A549 treated with Mapracorat at 1 μM for 4 hours (cell line): ENCODE measurements around the gene CDK7. TPM values are rescaled to one million over a fixed set of nuclear protein-coding genes. Genes with fewer than 3 reads are reported as not detected.

Experiments
- total RNA-seq: library from RNA; stranded (reverse); fragments of 200-300 nt; extraction: Qiagen RNA extraction; gene quantifications from 5 replicates; pipeline ENCODE4 v1.2.3, GENCODE V29; 2022

CDK7 gene
- 50.2 to 60.9 TPM (median 54.2 TPM) in 5 replicates for total RNA-seq

DNA sequence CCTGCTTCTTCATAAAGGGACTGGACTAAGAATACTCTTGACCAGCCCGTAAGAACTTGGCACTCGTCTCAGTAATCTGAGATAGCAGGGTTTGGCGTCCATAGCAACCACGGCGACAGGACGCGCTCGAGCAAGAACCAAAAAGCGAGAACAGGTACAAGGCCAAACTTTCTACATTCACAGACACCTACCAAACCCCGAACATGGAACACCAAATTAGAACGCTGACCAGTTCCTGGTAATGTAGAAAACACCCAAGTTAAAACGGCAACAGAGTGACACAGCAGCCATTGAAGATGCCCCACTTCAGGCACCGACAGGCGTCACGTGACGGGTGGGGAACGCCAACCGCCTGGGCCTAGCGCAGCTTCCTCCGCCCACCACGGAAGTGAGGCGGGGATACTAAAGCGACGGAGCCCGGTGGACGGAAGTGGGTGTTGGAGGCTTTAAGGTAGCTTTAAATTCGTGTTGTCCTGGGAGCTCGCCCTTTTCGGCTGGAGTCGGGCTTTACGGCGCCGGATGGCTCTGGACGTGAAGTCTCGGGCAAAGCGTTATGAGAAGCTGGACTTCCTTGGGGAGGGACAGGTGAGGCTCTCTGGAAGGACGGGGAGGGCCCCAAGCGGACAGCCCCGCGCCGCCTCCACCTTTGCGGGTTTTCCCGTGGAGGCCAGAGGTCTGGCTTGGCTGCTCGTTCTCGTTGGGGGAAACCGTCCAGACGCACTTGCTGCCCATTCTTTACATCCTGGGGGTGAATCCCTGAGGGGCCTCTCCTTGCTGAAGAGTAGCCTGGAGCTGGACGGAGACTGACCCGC lies at the start of gene CDK7:
CDK7 (plus strand) TSS at position 430 of the 812 bp plus-strand sequence; CDS start at position 520, 90 bp downstream.

DNA sequence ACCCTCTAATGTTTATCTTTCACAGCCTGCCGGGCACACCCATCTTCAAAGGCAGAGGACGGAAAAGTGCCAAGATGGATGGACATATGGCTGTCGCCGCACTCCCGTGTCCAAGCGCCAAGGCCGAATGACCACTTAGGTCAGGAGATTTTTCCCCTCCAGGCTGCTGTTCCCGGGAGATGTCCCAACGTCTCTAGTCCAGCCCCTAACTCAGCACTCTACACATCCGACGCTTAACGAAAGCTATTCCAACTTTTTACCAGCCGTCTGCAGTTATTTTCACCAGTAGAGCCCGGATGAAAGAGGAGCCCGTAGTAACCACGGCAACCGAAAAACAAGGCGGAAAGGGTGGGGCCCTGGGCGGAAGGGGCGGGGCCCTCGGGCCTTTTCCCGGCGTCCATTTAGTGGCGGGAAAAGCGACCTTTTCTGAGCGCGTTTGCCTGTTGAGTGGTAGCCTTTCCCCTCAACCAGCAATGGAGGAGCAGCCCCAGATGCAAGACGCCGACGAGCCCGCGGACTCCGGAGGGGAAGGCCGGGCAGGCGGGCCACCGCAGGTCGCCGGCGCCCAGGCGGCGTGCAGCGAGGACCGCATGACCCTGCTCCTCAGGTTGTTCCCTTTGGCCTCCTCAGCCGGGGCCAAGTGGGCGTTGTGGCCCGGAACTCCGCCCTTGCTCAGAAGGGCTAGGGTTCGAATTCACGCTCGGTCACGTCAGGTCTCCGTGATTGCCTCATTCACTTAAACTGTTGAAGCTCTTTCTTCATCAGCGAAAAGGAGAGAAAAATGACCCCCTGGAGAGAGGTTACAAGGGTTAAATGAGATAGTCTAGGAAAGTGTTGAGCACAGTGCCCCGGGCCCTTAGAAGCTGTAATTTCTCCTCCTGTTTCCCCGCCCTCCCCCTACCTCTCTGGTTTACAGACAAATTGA lies 45.3 kb upstream of the CDK7 start, which contains the start of gene CENPH:
CENPH (plus strand) TSS at position 422 of the 925 bp plus-strand sequence; CDS start at position 474, 52 bp downstream.

Other genes starting within 250 kb of the CDK7 start
- 30.3 to 35.3 TPM (median 31.0 TPM) in 5 replicates for gene SLC30A5, start 140.9 kb upstream of the CDK7 start, total RNA-seq
- gene CCNB1, start 67.7 kb upstream of the CDK7 start, total RNA-seq: 247 to 288 TPM (median 262 TPM) in 5 replicates
- 26.7 to 30.8 TPM (median 28.2 TPM) in 5 replicates for gene CENPH, start 45.3 kb upstream of the CDK7 start, total RNA-seq
- gene CCDC125, start 97.9 kb downstream of the CDK7 start, total RNA-seq: 2.8 to 4.0 TPM (median 3.3 TPM) in 5 replicates
- gene AK6, start 134.6 kb downstream of the CDK7 start, total RNA-seq: 45.7 to 56.1 TPM (median 50.7 TPM) in 5 replicates
- gene TAF9, start 134.6 kb downstream of the CDK7 start, total RNA-seq: 122 to 148 TPM (median 124 TPM) in 5 replicates
- gene RAD17, start 134.9 kb downstream of the CDK7 start, total RNA-seq: 15.3 to 18.0 TPM (median 16.6 TPM) in 5 replicates
- 2.2 to 3.0 TPM (median 2.5 TPM) in 5 replicates for gene MARVELD2, start 180.2 kb downstream of the CDK7 start, total RNA-seq